ENCODE data around the gene NEUROD2. TPM values are rescaled to one million over a fixed set of nuclear protein-coding genes. Genes with fewer than 3 reads are reported as not detected.

The NEUROD2 gene
- total RNA-seq, 1 experiment from 2014 or later, result not detected

DNA sequence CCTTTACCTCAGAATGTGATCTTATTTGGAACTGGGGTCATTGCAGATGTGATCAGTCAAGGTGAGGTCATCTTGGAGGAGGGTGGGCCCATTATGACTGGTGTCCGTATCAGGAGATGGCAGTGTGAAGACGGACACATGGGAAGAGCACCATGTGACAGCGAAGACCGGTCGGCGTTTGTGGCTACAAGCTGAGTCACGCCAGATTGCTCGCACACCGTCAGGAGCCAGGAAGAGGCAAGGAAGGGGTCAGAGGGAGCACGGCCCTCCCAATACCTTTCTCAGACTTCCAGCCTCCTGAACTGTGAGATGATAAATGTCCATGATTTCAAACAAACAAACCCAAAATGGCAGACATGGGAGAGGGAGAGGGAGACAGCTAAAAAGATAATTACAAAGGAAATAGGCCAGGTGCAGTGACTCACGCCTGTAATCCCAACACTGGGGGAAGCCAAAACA is 42.4 kb upstream of the NEUROD2 start:
- Histone ChIP-seq H3K27me3 (ENCODE audit: control insufficient read depth, insufficient read depth, low read length) (no peaks in the 10 kb centered on the region), H3K27ac (ENCODE audit: low read length) (no peak overlapping the region), H3K4me3 (ENCODE audit: low read depth in 2 of 2, low read length in 2 of 2) (no peak overlapping the region), H3K4me1 (ENCODE audit: control insufficient read depth, insufficient read depth, low read length) (peaks cover 11% of the 10 kb centered on the region; the same call in 1 of the 2 replicates), H3K36me3 (ENCODE audit: control insufficient read depth, insufficient read depth, low read length) (no peaks in the 10 kb centered on the region), H3K9me3 (ENCODE audit: control insufficient read depth, insufficient read depth, low read depth, low read length) (no peaks in the 10 kb centered on the region)
- ChIA-PET CTCF (no interaction called here), POLR2A (interaction anchor here (0.6 kb wide), 1 partner anchor 43 kb away, joined by 18 read pairs; no protein-coding TSS in a partner anchor)
- no peak for TF ChIP-seq TCF7L2 (IDR thresholded peaks at IDR 0.05; ENCODE audit: low read depth, low read length)
- TF ChIP-seq SIN3A (IDR thresholded peaks at IDR 0.05; ENCODE audit: borderline replicate concordance, insufficient read depth, low read depth, low read length), result no peak
- TF ChIP-seq, protein P1, sequence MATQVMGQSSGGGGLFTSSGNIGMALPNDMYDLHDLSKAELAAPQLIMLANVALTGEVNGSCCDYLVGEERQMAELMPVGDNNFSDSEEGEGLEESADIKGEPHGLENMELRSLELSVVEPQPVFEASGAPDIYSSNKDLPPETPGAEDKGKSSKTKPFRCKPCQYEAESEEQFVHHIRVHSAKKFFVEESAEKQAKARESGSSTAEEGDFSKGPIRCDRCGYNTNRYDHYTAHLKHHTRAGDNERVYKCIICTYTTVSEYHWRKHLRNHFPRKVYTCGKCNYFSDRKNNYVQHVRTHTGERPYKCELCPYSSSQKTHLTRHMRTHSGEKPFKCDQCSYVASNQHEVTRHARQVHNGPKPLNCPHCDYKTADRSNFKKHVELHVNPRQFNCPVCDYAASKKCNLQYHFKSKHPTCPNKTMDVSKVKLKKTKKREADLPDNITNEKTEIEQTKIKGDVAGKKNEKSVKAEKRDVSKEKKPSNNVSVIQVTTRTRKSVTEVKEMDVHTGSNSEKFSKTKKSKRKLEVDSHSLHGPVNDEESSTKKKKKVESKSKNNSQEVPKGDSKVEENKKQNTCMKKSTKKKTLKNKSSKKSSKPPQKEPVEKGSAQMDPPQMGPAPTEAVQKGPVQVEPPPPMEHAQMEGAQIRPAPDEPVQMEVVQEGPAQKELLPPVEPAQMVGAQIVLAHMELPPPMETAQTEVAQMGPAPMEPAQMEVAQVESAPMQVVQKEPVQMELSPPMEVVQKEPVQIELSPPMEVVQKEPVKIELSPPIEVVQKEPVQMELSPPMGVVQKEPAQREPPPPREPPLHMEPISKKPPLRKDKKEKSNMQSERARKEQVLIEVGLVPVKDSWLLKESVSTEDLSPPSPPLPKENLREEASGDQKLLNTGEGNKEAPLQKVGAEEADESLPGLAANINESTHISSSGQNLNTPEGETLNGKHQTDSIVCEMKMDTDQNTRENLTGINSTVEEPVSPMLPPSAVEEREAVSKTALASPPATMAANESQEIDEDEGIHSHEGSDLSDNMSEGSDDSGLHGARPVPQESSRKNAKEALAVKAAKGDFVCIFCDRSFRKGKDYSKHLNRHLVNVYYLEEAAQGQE (IDR thresholded peaks at IDR 0.05; ENCODE audit: insufficient read depth in 1 of 2, low read depth in 2 of 2, low read length in 1 of 2), result no peak
- TF ChIP-seq POLR2AphosphoS5 (IDR thresholded peaks at IDR 0.05; ENCODE audit: low read depth, low read length), result no peak
- TF ChIP-seq, protein P2, sequence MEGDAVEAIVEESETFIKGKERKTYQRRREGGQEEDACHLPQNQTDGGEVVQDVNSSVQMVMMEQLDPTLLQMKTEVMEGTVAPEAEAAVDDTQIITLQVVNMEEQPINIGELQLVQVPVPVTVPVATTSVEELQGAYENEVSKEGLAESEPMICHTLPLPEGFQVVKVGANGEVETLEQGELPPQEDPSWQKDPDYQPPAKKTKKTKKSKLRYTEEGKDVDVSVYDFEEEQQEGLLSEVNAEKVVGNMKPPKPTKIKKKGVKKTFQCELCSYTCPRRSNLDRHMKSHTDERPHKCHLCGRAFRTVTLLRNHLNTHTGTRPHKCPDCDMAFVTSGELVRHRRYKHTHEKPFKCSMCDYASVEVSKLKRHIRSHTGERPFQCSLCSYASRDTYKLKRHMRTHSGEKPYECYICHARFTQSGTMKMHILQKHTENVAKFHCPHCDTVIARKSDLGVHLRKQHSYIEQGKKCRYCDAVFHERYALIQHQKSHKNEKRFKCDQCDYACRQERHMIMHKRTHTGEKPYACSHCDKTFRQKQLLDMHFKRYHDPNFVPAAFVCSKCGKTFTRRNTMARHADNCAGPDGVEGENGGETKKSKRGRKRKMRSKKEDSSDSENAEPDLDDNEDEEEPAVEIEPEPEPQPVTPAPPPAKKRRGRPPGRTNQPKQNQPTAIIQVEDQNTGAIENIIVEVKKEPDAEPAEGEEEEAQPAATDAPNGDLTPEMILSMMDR (IDR thresholded peaks at IDR 0.05), result no peak
- in situ Hi-C loops (cut with HindIII; ENCODE audit: low pct_unique_long_range_greater_than_20kb, low sequenced_read_pairs), result no loop called here
- no TSS peak for BruUV-seq (replicated peaks)
- intact Hi-C loops (cut with micrococcal nuclease; ENCODE audit: unreplicated experiment), result no loop called here
- ATAC-seq (no peak), DNase-seq (ENCODE audit: low read depth, low spot score) (no peak)

DNA sequence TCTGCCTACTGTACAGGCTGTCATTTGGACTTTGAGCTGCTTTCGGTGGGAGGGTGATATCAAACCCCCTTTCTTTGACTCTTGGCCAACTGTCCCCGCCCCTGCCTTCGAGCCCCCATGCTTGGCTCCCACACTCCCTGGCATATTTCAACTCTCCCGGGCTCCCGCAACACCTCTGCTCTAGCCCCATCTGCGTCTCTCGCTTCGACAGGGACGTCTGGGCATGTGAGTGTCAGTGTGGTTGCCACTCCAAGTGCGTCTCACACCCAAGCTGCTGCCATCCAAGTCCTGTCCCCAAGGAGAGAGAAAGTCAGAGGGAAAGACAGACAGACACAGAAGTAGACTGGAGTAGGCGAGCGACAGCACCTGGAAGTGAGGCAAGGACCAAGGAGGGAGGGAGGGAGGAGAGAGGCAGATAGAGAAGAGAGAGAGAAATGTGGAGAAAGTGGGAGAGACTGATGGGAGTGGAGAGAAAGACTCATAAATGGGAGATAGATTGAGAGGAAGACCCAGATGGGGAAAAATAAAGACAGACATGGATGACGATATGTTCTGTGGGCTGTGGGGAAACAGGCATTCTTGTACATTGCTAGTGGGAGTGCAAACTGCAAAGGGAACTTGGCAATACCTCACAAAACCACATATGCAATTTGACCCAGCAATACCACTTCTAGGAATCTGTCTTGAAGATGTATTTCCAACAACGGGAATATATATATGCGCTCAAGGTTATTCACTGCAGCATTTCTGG is 41.1 kb upstream of the NEUROD2 start:
- H3K36me3 ChIP-seq (ENCODE audit: control insufficient read depth, insufficient read depth, low read length), result no peaks in the 10 kb centered on the region
- H3K27ac ChIP-seq (ENCODE audit: low read length), result no peak overlapping the region
- no peak overlapping the region for H3K4me3 ChIP-seq (ENCODE audit: low read depth in 2 of 2, low read length in 2 of 2)
- intact Hi-C loops (cut with micrococcal nuclease; ENCODE audit: unreplicated experiment), result no loop called here
- no peaks in the 10 kb centered on the region for H3K9me3 ChIP-seq (ENCODE audit: control insufficient read depth, insufficient read depth, low read depth, low read length)
- no peak for DNase-seq (ENCODE audit: low read depth, low spot score)
- no peak for TF ChIP-seq TCF7L2 (IDR thresholded peaks at IDR 0.05; ENCODE audit: low read depth, low read length)
- TF ChIP-seq, protein P2 (IDR thresholded peaks at IDR 0.05), result no peak
- no peak for TF ChIP-seq POLR2AphosphoS5 (IDR thresholded peaks at IDR 0.05; ENCODE audit: low read depth, low read length)
- TF ChIP-seq, protein P1 (IDR thresholded peaks at IDR 0.05; ENCODE audit: insufficient read depth in 1 of 2, low read depth in 2 of 2, low read length in 1 of 2), result no peak
- no peak for TF ChIP-seq SIN3A (IDR thresholded peaks at IDR 0.05; ENCODE audit: borderline replicate concordance, insufficient read depth, low read depth, low read length)
- BruUV-seq (replicated peaks), result no TSS peak
- no peak for ATAC-seq
- H3K4me1 ChIP-seq (ENCODE audit: control insufficient read depth, insufficient read depth, low read length), result peaks cover 25% of the 10 kb centered on the region; the same call in 1 of the 2 replicates
- no peaks in the 10 kb centered on the region for H3K27me3 ChIP-seq (ENCODE audit: control insufficient read depth, insufficient read depth, low read length)
- ChIA-PET CTCF (no interaction called here), POLR2A (no interaction called here)
- in situ Hi-C loops (cut with HindIII; ENCODE audit: low pct_unique_long_range_greater_than_20kb, low sequenced_read_pairs), result no loop called here
